SK-N-SH treated with all-trans-retinoic acid at 6 μM for 48 hours (cell line): ENCODE measurements around the gene LUC7L3.

ENCODE experiments used
- ATAC-seq: fragments of 200-7000 bp; cut with Tn5 transposase; 3 replicates; pipeline ENCODE4 v1.9.1; 2020; ENCODE audit warnings: mild to moderate bottlenecking, moderate library complexity
- ARNTL ChIP-seq: fragments of 450-650 bp; formaldehyde crosslinking; IDR thresholded peaks from 2 replicates; pipeline ENCODE4 v1.5.0; 2020; ENCODE audit warnings: low read depth, mild to moderate bottlenecking, moderate library complexity, borderline replicate concordance
- BACH2 ChIP-seq: fragments of 250-450 bp; sonication (Bioruptor Pico); IDR thresholded peaks from 2 replicates; pipeline ENCODE4 v1.9.0; 2021; ENCODE audit warnings: mild to moderate bottlenecking, borderline replicate concordance
- CSDC2 ChIP-seq: fragments of 250-450 bp; sonication (Bioruptor Pico); IDR thresholded peaks from 2 replicates; pipeline ENCODE4 v1.5.0; 2020; ENCODE audit warnings: mild to moderate bottlenecking, moderate library complexity
- ESRRG ChIP-seq: fragments of 250-450 bp; sonication (Bioruptor Pico); IDR thresholded peaks from 2 replicates; pipeline ENCODE4 v1.6.1; 2021; ENCODE audit warnings: mild to moderate bottlenecking
- GLIS3 ChIP-seq: fragments of 250-450 bp; sonication (Bioruptor Pico); IDR thresholded peaks from 2 replicates; pipeline ENCODE4 v1.5.0; 2020; ENCODE audit warnings: mild to moderate bottlenecking, moderate library complexity
- ISL1 ChIP-seq: fragments of 250-450 bp; sonication (Bioruptor Pico); IDR thresholded peaks from 2 replicates; pipeline ENCODE4 v2.1.2; 2022; ENCODE audit warnings: mild to moderate bottlenecking, moderate library complexity
- OSR1 ChIP-seq: fragments of 250-450 bp; sonication (Bioruptor Pico); IDR thresholded peaks from 2 replicates; pipeline ENCODE4 v1.8.0; 2022; ENCODE audit warnings: moderate library complexity, mild to moderate bottlenecking, inconsistent platforms
- PPARA ChIP-seq: fragments of 250-450 bp; sonication (Bioruptor Pico); IDR thresholded peaks from 2 replicates; pipeline ENCODE4 v1.5.0; 2020; ENCODE audit warnings: mild to moderate bottlenecking, borderline replicate concordance
- RARB ChIP-seq: fragments of 250-450 bp; sonication (Bioruptor Pico); IDR thresholded peaks from 2 replicates; pipeline ENCODE4 v1.8.0; 2021; ENCODE audit warnings: mild to moderate bottlenecking, moderate library complexity
- SNAI2 ChIP-seq: fragments of 250-450 bp; sonication (Bioruptor Pico); IDR thresholded peaks from 2 replicates; pipeline ENCODE4 v1.5.0; 2020; ENCODE audit warnings: mild to moderate bottlenecking, moderate library complexity
- TCF4 ChIP-seq: fragments of 250-450 bp; sonication (Bioruptor Pico); IDR thresholded peaks from 2 replicates; pipeline ENCODE4 v1.8.0; 2021; ENCODE audit warnings: mild to moderate bottlenecking, moderate library complexity, borderline replicate concordance
- ZC3H10 ChIP-seq: fragments of 250-450 bp; sonication (Bioruptor Pico); IDR thresholded peaks from 2 replicates; pipeline ENCODE4 v1.5.1; 2021; ENCODE audit warnings: mild to moderate bottlenecking, moderate library complexity
- ZFP3 ChIP-seq: fragments of 250-450 bp; sonication (Bioruptor Pico); IDR thresholded peaks from 2 replicates; pipeline ENCODE4 v1.5.0; 2020; ENCODE audit warnings: mild to moderate bottlenecking, moderate library complexity
- ZFP30 ChIP-seq: fragments of 450-650 bp; formaldehyde crosslinking; IDR thresholded peaks from 2 replicates; pipeline ENCODE4 v1.5.0; 2022; ENCODE audit warnings: mild to moderate bottlenecking, moderate library complexity
- ZNF70 ChIP-seq: fragments of 450-650 bp; formaldehyde crosslinking; IDR thresholded peaks from 2 replicates; pipeline ENCODE4 v1.5.0; 2020; ENCODE audit warnings: mild to moderate bottlenecking, moderate library complexity
- ZNF8 ChIP-seq: fragments of 450-650 bp; formaldehyde crosslinking; IDR thresholded peaks from 2 replicates; pipeline ENCODE4 v1.5.0; 2020; ENCODE audit warnings: mild to moderate bottlenecking, moderate library complexity
- TF ChIP-seq, protein P1 (sequence below): fragments of 250-450 bp; sonication (Bioruptor Pico); IDR thresholded peaks from 2 replicates; pipeline ENCODE4 v1.5.0; 2020; ENCODE audit warnings: mild to moderate bottlenecking, moderate library complexity
- TF ChIP-seq, protein P2 (sequence below): fragments of 250-450 bp; sonication (Bioruptor Pico); IDR thresholded peaks from 2 replicates; pipeline ENCODE4 v1.5.1; 2020; ENCODE audit warnings: low read depth, mild to moderate bottlenecking, moderate library complexity
- TF ChIP-seq, protein P3 (sequence below): fragments of 250-450 bp; sonication (Bioruptor Pico); IDR thresholded peaks from 2 replicates; pipeline ENCODE4 v1.8.0; 2021; ENCODE audit warnings: low read depth, mild to moderate bottlenecking, moderate library complexity, borderline replicate concordance
- TF ChIP-seq, protein P4 (sequence below): fragments of 250-450 bp; sonication (Bioruptor Pico); IDR thresholded peaks from 2 replicates; pipeline ENCODE4 v1.5.1; 2021; ENCODE audit warnings: mild to moderate bottlenecking, moderate library complexity

The LUC7L3 gene

DNA sequence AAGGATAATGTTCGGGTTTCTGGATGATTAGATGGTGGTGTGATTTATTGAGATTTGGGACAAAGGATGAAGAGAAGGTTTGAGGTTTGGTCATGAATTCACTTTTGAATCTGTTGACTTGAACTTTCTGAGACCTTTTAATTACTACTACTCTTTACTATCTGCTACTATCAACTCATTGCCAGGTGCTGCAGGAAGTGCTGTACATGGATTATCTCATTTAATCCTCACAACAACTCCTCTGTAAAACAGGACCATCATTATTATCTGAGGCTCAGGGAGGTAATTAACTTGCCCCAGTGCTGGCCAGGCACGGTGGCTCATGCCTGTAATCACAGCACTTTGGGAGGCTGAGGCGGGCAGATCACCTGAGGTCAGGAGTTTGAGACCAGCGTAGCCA, 8.8 kb upstream of the LUC7L3 start (continued):
- TF ChIP-seq, protein P1, sequence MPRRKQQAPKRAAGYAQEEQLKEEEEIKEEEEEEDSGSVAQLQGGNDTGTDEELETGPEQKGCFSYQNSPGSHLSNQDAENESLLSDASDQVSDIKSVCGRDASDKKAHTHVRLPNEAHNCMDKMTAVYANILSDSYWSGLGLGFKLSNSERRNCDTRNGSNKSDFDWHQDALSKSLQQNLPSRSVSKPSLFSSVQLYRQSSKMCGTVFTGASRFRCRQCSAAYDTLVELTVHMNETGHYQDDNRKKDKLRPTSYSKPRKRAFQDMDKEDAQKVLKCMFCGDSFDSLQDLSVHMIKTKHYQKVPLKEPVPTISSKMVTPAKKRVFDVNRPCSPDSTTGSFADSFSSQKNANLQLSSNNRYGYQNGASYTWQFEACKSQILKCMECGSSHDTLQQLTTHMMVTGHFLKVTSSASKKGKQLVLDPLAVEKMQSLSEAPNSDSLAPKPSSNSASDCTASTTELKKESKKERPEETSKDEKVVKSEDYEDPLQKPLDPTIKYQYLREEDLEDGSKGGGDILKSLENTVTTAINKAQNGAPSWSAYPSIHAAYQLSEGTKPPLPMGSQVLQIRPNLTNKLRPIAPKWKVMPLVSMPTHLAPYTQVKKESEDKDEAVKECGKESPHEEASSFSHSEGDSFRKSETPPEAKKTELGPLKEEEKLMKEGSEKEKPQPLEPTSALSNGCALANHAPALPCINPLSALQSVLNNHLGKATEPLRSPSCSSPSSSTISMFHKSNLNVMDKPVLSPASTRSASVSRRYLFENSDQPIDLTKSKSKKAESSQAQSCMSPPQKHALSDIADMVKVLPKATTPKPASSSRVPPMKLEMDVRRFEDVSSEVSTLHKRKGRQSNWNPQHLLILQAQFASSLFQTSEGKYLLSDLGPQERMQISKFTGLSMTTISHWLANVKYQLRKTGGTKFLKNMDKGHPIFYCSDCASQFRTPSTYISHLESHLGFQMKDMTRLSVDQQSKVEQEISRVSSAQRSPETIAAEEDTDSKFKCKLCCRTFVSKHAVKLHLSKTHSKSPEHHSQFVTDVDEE (CRISPR knock-in tag), result no peak
- no peak for TF ChIP-seq BACH2 (CRISPR knock-in tag)

- no peak for ATAC-seq
- TF ChIP-seq CSDC2 (CRISPR knock-in tag), result no peak
- TF ChIP-seq OSR1, result no peak
- TF ChIP-seq ZFP3, result no peak
- TF ChIP-seq ARNTL (CRISPR knock-in tag), result no peak
- no peak for TF ChIP-seq ISL1
- no peak for TF ChIP-seq PPARA (CRISPR knock-in tag)
Measured at GRCh38 chr17:50712641-50713040, 6.8 kb upstream of the LUC7L3 start.

DNA sequence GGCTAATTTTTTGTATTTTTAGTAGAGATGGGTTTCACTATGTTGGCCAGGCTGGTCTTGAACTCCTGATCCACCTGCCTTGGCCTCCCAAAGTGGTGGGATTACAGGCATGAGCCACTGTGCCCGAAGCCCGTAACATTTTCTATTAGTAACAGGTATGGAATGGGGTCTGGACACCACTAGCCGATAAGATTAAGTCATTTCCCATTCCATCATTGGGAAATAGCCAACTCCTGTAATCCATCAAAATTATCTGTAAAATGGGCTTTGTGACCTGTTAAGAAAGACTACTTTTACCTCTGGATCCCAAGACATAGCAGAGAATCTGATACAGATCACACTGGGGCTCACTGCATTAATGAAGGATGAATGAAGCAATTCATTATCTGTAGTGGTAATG, 3.9 kb upstream of the LUC7L3 start:
- TF ChIP-seq BACH2 (CRISPR knock-in tag) (no peak), ZNF70 (no peak), ZNF8 (CRISPR knock-in tag) (no peak), GLIS3 (no peak), ZFP30 (no peak), ZC3H10 (CRISPR knock-in tag) (no peak), SNAI2 (CRISPR knock-in tag) (no peak), TCF4 (CRISPR knock-in tag) (no peak), ISL1 (no peak), RARB (CRISPR knock-in tag) (no peak), ESRRG (no peak), PPARA (CRISPR knock-in tag) (no peak)
- TF ChIP-seq, protein P2, sequence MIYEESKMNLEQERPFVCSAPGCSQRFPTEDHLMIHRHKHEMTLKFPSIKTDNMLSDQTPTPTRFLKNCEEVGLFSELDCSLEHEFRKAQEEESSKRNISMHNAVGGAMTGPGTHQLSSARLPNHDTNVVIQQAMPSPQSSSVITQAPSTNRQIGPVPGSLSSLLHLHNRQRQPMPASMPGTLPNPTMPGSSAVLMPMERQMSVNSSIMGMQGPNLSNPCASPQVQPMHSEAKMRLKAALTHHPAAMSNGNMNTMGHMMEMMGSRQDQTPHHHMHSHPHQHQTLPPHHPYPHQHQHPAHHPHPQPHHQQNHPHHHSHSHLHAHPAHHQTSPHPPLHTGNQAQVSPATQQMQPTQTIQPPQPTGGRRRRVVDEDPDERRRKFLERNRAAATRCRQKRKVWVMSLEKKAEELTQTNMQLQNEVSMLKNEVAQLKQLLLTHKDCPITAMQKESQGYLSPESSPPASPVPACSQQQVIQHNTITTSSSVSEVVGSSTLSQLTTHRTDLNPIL, result no peak
- TF ChIP-seq, protein P3, sequence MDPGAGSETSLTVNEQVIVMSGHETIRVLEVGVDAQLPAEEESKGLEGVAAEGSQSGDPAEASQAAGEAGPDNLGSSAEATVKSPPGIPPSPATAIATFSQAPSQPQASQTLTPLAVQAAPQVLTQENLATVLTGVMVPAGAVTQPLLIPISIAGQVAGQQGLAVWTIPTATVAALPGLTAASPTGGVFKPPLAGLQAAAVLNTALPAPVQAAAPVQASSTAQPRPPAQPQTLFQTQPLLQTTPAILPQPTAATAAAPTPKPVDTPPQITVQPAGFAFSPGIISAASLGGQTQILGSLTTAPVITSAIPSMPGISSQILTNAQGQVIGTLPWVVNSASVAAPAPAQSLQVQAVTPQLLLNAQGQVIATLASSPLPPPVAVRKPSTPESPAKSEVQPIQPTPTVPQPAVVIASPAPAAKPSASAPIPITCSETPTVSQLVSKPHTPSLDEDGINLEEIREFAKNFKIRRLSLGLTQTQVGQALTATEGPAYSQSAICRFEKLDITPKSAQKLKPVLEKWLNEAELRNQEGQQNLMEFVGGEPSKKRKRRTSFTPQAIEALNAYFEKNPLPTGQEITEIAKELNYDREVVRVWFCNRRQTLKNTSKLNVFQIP, result no peak
- TF ChIP-seq, protein P1 (CRISPR knock-in tag), result no peak
- TF ChIP-seq, protein P4, sequence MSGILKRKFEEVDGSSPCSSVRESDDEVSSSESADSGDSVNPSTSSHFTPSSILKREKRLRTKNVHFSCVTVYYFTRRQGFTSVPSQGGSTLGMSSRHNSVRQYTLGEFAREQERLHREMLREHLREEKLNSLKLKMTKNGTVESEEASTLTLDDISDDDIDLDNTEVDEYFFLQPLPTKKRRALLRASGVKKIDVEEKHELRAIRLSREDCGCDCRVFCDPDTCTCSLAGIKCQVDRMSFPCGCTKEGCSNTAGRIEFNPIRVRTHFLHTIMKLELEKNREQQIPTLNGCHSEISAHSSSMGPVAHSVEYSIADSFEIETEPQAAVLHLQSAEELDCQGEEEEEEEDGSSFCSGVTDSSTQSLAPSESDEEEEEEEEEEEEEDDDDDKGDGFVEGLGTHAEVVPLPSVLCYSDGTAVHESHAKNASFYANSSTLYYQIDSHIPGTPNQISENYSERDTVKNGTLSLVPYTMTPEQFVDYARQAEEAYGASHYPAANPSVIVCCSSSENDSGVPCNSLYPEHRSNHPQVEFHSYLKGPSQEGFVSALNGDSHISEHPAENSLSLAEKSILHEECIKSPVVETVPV (CRISPR knock-in tag), result no peak
- ATAC-seq, result no peak
